H1 (cell line): Measurements from ENCODE around the gene SYCE1L. TPM values are rescaled to one million over a fixed set of nuclear protein-coding genes. Genes with fewer than 3 reads are reported as not detected.

Experiments
- BRCA1 ChIP-seq: IDR thresholded peaks from 2 replicates; pipeline ENCODE4 v1.6.1; 2012; ENCODE audit warnings: low read depth, low read length, improper control_type of control experiment
- CEBPB ChIP-seq: IDR thresholded peaks from 2 replicates; pipeline ENCODE4 v1.6.1; 2012; ENCODE audit warnings: low read depth, low read length
- CTCF ChIP-seq, 3 experiments: IDR thresholded peaks; 1 replicate in 2 of 3; 2 replicates in 1 of 3; pipeline versions ENCODE4 v1.5.1 to v1.6.1; 2011; ENCODE audit warnings: low read length in 3 of 3, mild to moderate bottlenecking in 3 of 3, inconsistent platforms in 2 of 3, low read depth in 1 of 3, moderate library complexity in 1 of 3; ENCODE audit not compliant: insufficient read depth in 1 of 3; ENCODE audit errors: control extremely low read depth in 1 of 3
- EGR1 ChIP-seq: IDR thresholded peaks from 2 replicates; pipeline ENCODE4 v1.6.1; 2011; ENCODE audit warnings: low read depth, low read length, borderline replicate concordance
- EP300 ChIP-seq, 2 experiments: IDR thresholded peaks; 1 replicate in 1 of 2; 2 replicates in 1 of 2; pipeline ENCODE4 v1.6.1; 2011 to 2012; ENCODE audit warnings: low read depth in 2 of 2, low read length in 2 of 2, mild to moderate bottlenecking in 2 of 2, borderline replicate concordance in 1 of 2, inconsistent platforms in 1 of 2, moderate library complexity in 1 of 2
- HDAC2 ChIP-seq, 2 experiments: fragments of 300-600 bp in 1 of 2; sonication (generic) in 1 of 2; IDR thresholded peaks; 2 replicates each; pipeline ENCODE4 v1.6.1; 2011 to 2012; ENCODE audit warnings: low read depth in 2 of 2, low read length in 2 of 2, mild to moderate bottlenecking in 2 of 2, moderate library complexity in 2 of 2, borderline replicate concordance in 1 of 2, inconsistent platforms in 1 of 2
- JUND ChIP-seq: IDR thresholded peaks from 2 replicates; pipeline ENCODE4 v1.6.1; 2011; ENCODE audit warnings: mild to moderate bottlenecking, improper control_type of control experiment, low read length
- KDM1A ChIP-seq: fragments of 200-600, 300-600 bp; sonication (generic); IDR thresholded peaks from 2 replicates; pipeline ENCODE4 v1.7.1; 2016; ENCODE audit warnings: mild to moderate bottlenecking, low read length, borderline replicate concordance
- KDM4A ChIP-seq: IDR thresholded peaks from one replicate; pipeline ENCODE4 v1.7.1; 2012; ENCODE audit warnings: low read depth, mild to moderate bottlenecking, moderate library complexity, low read length, inconsistent platforms; ENCODE audit not compliant: severe bottlenecking
- PHF8 ChIP-seq: fragments of 200-600 bp; sonication (generic); conservative IDR thresholded peaks from 2 replicates; pipeline ENCODE4 v1.7.1; 2012; ENCODE audit warnings: low read depth, mild to moderate bottlenecking, inconsistent platforms, low read length, moderate library complexity
- RFX5 ChIP-seq: IDR thresholded peaks from 2 replicates; pipeline ENCODE4 v1.6.1; 2011; ENCODE audit warnings: low read depth, low read length, improper control_type of control experiment, borderline replicate concordance
- SP2 ChIP-seq: IDR thresholded peaks from 2 replicates; pipeline ENCODE4 v1.6.1; 2012; ENCODE audit warnings: mild to moderate bottlenecking, low read length, inconsistent platforms
- TBP ChIP-seq: IDR thresholded peaks from 2 replicates; pipeline ENCODE4 v1.6.1; 2011; ENCODE audit warnings: low read depth, low read length, improper control_type of control experiment
- polyA plus RNA-seq, 7 experiments: library from polyadenylated mRNA; depleted of rRNA in 3 of 7; stranded (reverse) in 5 of 7; unstranded in 2 of 7; fragments of >200 nt in 5 of 7; fragments of 200-250 nt in 2 of 7; gene quantifications; 1 replicate in 5 of 7; 2 replicates in 1 of 7; 4 replicates in 1 of 7; pipeline versions ENCODE4 v1.2.1 to v1.2.3, GENCODE V29; 2011 to 2013; ENCODE audit warnings: missing spikeins in 2 of 7, mixed read lengths in 2 of 7
- total RNA-seq: library from RNA; stranded (reverse); fragmentation: NEBNext Ultra II Directional; extraction: Animal tissue kit (Norgen Biotek cat#: 25700); gene quantifications from 2 replicates; pipeline ENCODE4 v1.2.1, GENCODE V29; 2021

The SYCE1L gene
- total and polyA plus RNA-seq, 2 of the 8 experiments (the other 6 are each of a cell fraction or from before 2014, with no cell fraction given) = 5.8 to 6.8 TPM

GRCh38 chr16:77191259-77191969 is 7.8 kb upstream of the SYCE1L start (continued):
- no peak for TF ChIP-seq HDAC2 (IDR thresholded peaks at IDR 0.05; ENCODE audit: borderline replicate concordance in 1 of 2, low read depth in 2 of 2, low read length in 2 of 2)
- TF ChIP-seq KDM4A = no peak
- no peak for TF ChIP-seq EGR1
- TF ChIP-seq PHF8 = peak; percentile 52; the same call in 1 of the 2 replicates
- TF ChIP-seq TBP = no peak
- no peak for TF ChIP-seq BRCA1
- no peak for TF ChIP-seq JUND
- TF ChIP-seq RFX5 = no peak
- TF ChIP-seq CTCF (IDR thresholded peaks at IDR 0.05; ENCODE audit: control extremely low read depth in 1 of 3, insufficient read depth in 1 of 3, low read depth in 1 of 3, low read length in 3 of 3) = no peak
- TF ChIP-seq KDM1A = no peak
- no peak for TF ChIP-seq SP2
- no peak for TF ChIP-seq EP300 (IDR thresholded peaks at IDR 0.05; ENCODE audit: borderline replicate concordance in 1 of 2, low read depth in 2 of 2, low read length in 2 of 2)
- TF ChIP-seq CEBPB = no peak
